Transverse colon (tissue), 4 donors: ENCODE data around the gene CDCP2. TPM values are rescaled to one million over a fixed set of nuclear protein-coding genes. Genes with fewer than 3 reads are reported as not detected.

Source experiments
- DNase-seq: peaks from one replicate; pipeline ENCODE4 v3.0.0-alpha.2; 2019
- H3K27ac ChIP-seq, 4 donors: fragments of 200-600 bp; sonication (generic); 2 replicates each; pipeline ENCODE4 v1.5.1; 2016 to 2018; ENCODE audit warnings: inconsistent platforms in 4 of 4
- H3K27me3 ChIP-seq: fragments of 200-600 bp; sonication (generic); 2 replicates; pipeline ENCODE4 v1.5.1; 2017; ENCODE audit warnings: inconsistent platforms
- H3K36me3 ChIP-seq, 4 donors: fragments of 200-600 bp; sonication (generic); 2 replicates each; pipeline ENCODE4 v1.5.1; 2017 to 2019; ENCODE audit warnings: inconsistent platforms in 4 of 4
- H3K4me1 ChIP-seq, 4 donors: fragments of 200-600 bp; sonication (generic); 2 replicates each; pipeline ENCODE4 v1.5.1; 2017 to 2020; ENCODE audit warnings: inconsistent platforms in 4 of 4
- H3K4me3 ChIP-seq, 4 donors: fragments of 200-600 bp; sonication (generic); 1 replicate in 1 of 4; 2 replicates in 3 of 4; pipeline versions ENCODE4 v1.5.1 to v1.6.1; 2017 to 2019; ENCODE audit warnings: inconsistent platforms in 4 of 4
- H3K9me3 ChIP-seq, 2 donors: fragments of 200-600 bp; sonication (generic); 2 replicates each; pipeline ENCODE4 v1.5.1; 2017 to 2019; ENCODE audit warnings: inconsistent platforms in 2 of 2
- EP300 ChIP-seq: sonication (generic); formaldehyde crosslinking; IDR thresholded peaks from one replicate; pipeline ENCODE4 v1.6.1; 2017; ENCODE audit warnings: antibody characterized with exemption, low read depth
- POLR2A ChIP-seq: fragments of 450-650 bp; IDR thresholded peaks from one replicate; pipeline ENCODE4 v1.6.1; 2016; ENCODE audit warnings: antibody characterized with exemption, mild to moderate bottlenecking, moderate library complexity
- POLR2AphosphoS5 ChIP-seq, 3 donors: sonication (generic); formaldehyde crosslinking; IDR thresholded peaks; one replicate each; pipeline ENCODE4 v1.6.1; 2016; ENCODE audit warnings: antibody characterized with exemption in 3 of 3
- WGBS, 2 donors: methylation state at CpG; one replicate each; pipeline ENCODE4 v1.1.5; 2018; ENCODE audit warnings: low coverage in 1 of 2; 5-methylcytosine and 5-hydroxymethylcytosine counted together
- in situ Hi-C, 4 donors: fragments of 200-750 bp; cut with MboI; loops; one replicate each; pipeline versions ENCODE4 v1.15.0 to v1.15.1; 2017; ENCODE audit warnings: low sequenced_read_pairs in 3 of 4, low pct_ligation_motif_present in 1 of 4, low pct_unique_long_range_greater_than_20kb in 1 of 4
- intact Hi-C: fragments of 100-400 bp; cut with DNase I; formaldehyde crosslinking; loops from one replicate; pipeline ENCODE4 v1.15.1; 2023; ENCODE audit warnings: low total_unique reads
- total RNA-seq, 4 donors: library from RNA; depleted of rRNA; stranded (reverse); fragments of >200 nt; gene quantifications; one replicate each; pipeline ENCODE4 v1.1.0, GENCODE V29; 2016
- TF ChIP-seq, protein P1 (sequence below), 5 experiments: fragments of 200-600 bp in 3 of 5; fragments of 450-650 bp in 2 of 5; sonication (generic) in 3 of 5; IDR thresholded peaks; 1 replicate in 2 of 5; 2 replicates in 3 of 5; pipeline ENCODE4 v1.5.1; 2016 to 2017; ENCODE audit warnings: antibody characterized with exemption in 5 of 5, inconsistent platforms in 3 of 5, mild to moderate bottlenecking in 2 of 5, moderate library complexity in 1 of 5

The CDCP2 gene
- total RNA-seq, 4 donors from 2014 or later, result 0.48 TPM; not detected in 3

DNA sequence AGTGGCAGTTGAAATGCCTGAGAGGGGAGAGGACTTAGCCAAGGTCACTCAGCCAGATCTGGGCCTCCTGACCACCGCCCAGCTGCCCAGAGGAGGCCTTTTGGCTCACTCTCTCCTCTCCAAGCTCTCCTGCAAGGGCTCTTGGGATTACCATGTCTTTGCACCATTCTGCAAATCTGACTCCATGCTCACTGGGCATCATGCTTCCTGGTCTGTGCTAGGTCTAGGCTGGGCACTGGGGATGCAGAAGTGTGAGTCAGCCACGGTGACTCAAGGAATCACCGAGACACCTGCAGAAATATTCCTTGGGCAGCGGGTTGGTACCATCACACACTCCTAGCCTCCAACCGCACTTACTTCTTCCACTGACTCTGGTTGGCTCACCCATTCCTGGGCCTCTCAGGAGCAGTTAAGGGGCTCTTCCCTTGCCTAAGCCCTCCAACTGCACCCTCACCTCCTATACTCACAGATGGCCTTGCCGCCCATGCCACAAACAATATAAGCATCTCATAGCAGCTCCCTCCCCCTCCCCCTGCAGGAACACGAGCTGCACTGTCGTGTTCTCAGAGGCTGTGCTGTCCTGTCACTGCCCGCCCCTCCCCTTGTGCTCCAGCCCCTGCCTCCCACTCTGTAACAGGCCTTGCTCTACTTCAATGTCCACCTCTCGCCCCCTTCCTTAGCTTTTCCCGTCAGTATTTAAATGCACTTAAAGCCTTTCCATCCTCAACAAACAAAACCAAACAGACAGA lies 34.8 kb downstream of the CDCP2 start:
- no peaks in the 10 kb centered on the region for H3K36me3 ChIP-seq
- H3K27me3 ChIP-seq, result no peaks in the 10 kb centered on the region
- H3K9me3 ChIP-seq, result no peaks in the 10 kb centered on the region
- DNase-seq, result no peak
- H3K4me1 ChIP-seq, result peaks cover 5 to 15% (median 13%) of the 10 kb centered on the region in 4 donors
- in situ Hi-C loops (loop anchor here in 1 of 4 donors (25.0 kb wide), 1 partner anchor 369 kb away; no protein-coding TSS in a partner anchor), intact Hi-C loops (no loop called here)
- H3K27ac ChIP-seq, result no peak overlapping the region
- 80 to 88% methylated on average over 1 to 11 of the region's 11 CpGs for WGBS, 2 donors
- TF ChIP-seq POLR2AphosphoS5 (IDR thresholded peaks at IDR 0.05) (no peak), EP300 (no peak), POLR2A (no peak)
- TF ChIP-seq, protein P1, sequence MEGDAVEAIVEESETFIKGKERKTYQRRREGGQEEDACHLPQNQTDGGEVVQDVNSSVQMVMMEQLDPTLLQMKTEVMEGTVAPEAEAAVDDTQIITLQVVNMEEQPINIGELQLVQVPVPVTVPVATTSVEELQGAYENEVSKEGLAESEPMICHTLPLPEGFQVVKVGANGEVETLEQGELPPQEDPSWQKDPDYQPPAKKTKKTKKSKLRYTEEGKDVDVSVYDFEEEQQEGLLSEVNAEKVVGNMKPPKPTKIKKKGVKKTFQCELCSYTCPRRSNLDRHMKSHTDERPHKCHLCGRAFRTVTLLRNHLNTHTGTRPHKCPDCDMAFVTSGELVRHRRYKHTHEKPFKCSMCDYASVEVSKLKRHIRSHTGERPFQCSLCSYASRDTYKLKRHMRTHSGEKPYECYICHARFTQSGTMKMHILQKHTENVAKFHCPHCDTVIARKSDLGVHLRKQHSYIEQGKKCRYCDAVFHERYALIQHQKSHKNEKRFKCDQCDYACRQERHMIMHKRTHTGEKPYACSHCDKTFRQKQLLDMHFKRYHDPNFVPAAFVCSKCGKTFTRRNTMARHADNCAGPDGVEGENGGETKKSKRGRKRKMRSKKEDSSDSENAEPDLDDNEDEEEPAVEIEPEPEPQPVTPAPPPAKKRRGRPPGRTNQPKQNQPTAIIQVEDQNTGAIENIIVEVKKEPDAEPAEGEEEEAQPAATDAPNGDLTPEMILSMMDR (IDR thresholded peaks at IDR 0.05), result no peak
- no peak overlapping the region for H3K4me3 ChIP-seq

DNA sequence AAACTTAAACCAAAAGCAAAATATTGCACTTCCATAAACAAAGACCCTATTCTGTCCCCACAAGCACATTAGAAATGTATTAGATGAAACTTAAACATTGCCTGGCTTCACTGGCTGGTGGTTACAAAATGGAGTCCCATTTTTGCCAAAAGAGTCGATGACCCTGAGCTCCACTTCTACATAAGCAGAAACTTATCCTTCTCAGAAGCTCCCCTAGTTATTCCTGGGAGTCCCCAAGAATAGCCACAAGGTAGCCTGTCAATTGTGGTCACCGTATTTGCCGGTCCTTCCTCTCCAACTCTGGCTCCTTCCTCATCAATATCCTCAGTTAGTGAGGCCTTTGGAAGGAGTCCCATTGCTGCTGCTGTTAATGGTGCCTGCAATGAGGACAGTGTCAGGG lies 37.3 kb downstream of the CDCP2 start:
- Histone ChIP-seq H3K27ac (no peak overlapping the region), H3K9me3 (no peaks in the 10 kb centered on the region), H3K4me3 (no peak overlapping the region), H3K4me1 (no peaks in the 10 kb centered on the region), H3K27me3 (no peaks in the 10 kb centered on the region), H3K36me3 (no peaks in the 10 kb centered on the region)
- intact Hi-C loops (no loop called here), in situ Hi-C loops (loop anchor here in 1 of 4 donors (25.0 kb wide), 1 partner anchor 372 kb away; no protein-coding TSS in a partner anchor)
- 83 to 100% methylated on average over 1 to 3 of the region's 3 CpGs for WGBS, 2 donors
- TF ChIP-seq POLR2AphosphoS5 (IDR thresholded peaks at IDR 0.05), result no peak
- TF ChIP-seq, protein P1 (IDR thresholded peaks at IDR 0.05), result no peak
- no peak for TF ChIP-seq EP300
- TF ChIP-seq POLR2A, result no peak
- DNase-seq, result no peak

DNA sequence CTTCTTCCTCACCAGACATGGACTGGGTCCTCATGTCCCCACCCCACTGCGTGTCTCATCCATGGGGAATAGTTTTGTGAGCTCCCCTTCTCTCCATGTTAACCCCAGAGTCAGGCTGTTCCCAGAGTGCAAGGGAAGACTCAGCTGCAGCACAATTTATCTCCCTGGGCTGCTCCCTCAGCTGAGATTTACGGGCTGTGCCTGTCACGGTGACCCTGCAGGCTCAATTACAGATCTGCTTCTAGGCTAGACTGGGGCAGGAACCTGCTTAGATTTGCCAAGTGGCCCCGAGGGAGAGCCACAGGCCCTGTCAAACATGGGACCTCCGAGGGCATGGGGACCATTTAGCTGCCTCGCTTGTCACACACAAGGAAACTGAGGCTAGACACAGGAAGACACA lies 37.8 kb downstream of the CDCP2 start:
- Histone ChIP-seq H3K27me3 (no peaks in the 10 kb centered on the region), H3K36me3 (no peaks in the 10 kb centered on the region), H3K4me3 (no peak overlapping the region), H3K9me3 (no peaks in the 10 kb centered on the region), H3K4me1 (no peaks in the 10 kb centered on the region), H3K27ac (no peak overlapping the region)
- WGBS, 2 donors, result 81% methylated on average over 6 of the region's 6 CpGs; no CpG with 5 or more reads in 1 of the 2 donors
- TF ChIP-seq, protein P1 (IDR thresholded peaks at IDR 0.05), result no peak
- TF ChIP-seq EP300, result no peak
- no peak for TF ChIP-seq POLR2AphosphoS5 (IDR thresholded peaks at IDR 0.05)
- TF ChIP-seq POLR2A, result no peak
- in situ Hi-C loops (loop anchor here in 1 of 4 donors (25.0 kb wide), 1 partner anchor 372 kb away; no protein-coding TSS in a partner anchor), intact Hi-C loops (no loop called here)
- no peak for DNase-seq

DNA sequence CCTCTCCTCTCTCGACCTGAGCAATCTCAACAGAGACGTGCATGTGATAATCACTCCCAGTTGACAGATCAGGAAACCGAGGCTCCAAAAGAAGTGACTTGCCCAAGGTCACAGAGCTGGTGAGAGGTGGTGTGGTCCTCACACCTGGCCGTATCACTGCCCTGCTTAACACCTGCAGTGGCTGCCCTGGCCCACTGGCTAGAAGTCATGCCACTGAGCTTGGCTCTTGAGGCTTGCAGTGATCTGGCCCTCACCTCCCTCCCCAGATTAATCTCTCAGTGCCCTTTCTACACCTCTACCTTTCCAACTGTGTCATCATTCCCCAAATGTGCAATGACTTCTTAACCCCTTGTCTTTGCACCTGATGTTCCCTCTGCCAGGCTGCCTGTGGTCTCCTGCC lies 38.8 kb downstream of the CDCP2 start:
- Histone ChIP-seq H3K36me3 (no peaks in the 10 kb centered on the region), H3K4me1 (no peaks in the 10 kb centered on the region), H3K27me3 (no peaks in the 10 kb centered on the region), H3K9me3 (no peaks in the 10 kb centered on the region), H3K4me3 (no peak overlapping the region), H3K27ac (no peak overlapping the region)
- in situ Hi-C loops (loop anchor here in 1 of 4 donors (25.0 kb wide), 1 partner anchor 373 kb away; no protein-coding TSS in a partner anchor), intact Hi-C loops (no loop called here)
- no peak for TF ChIP-seq EP300
- no peak for TF ChIP-seq POLR2A
- TF ChIP-seq POLR2AphosphoS5 (IDR thresholded peaks at IDR 0.05), result no peak
- TF ChIP-seq, protein P1 (IDR thresholded peaks at IDR 0.05), result no peak
- WGBS, 2 donors, result 100% methylated on average over 4 of the region's 4 CpGs; no CpG with 5 or more reads in 1 of the 2 donors
- DNase-seq, result no peak
